Measurements from ENCODE around the gene CYP46A1. TPM values are rescaled to one million over a fixed set of nuclear protein-coding genes. Genes with fewer than 3 reads are reported as not detected.

The CYP46A1 gene
- polyA plus RNA-seq, 2 of the 4 experiments (the other 2 are of a cell fraction) = 0.06 to 0.13 TPM

GRCh38 chr14:99755629-99756603 lies 71.8 kb downstream of the CYP46A1 start (continued):
- no peak for TF ChIP-seq EHMT2 (IDR thresholded peaks at IDR 0.05; ENCODE audit: low read depth)
- no peak for TF ChIP-seq CBX8 (IDR thresholded peaks at IDR 0.05)
- no peak for TF ChIP-seq ZC3H11A (IDR thresholded peaks at IDR 0.05)
- TF ChIP-seq, protein P1, sequence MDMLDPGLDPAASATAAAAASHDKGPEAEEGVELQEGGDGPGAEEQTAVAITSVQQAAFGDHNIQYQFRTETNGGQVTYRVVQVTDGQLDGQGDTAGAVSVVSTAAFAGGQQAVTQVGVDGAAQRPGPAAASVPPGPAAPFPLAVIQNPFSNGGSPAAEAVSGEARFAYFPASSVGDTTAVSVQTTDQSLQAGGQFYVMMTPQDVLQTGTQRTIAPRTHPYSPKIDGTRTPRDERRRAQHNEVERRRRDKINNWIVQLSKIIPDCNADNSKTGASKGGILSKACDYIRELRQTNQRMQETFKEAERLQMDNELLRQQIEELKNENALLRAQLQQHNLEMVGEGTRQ (IDR thresholded peaks at IDR 0.05) = no peak
- no peak for TF ChIP-seq HOXB13 (CRISPR knock-in tag; IDR thresholded peaks at IDR 0.05; ENCODE audit: low read depth)
- TF ChIP-seq POLR2A (IDR thresholded peaks at IDR 0.05; ENCODE audit: low read length) = no peak
- no peak for TF ChIP-seq TP53 (CRISPR knock-in tag; IDR thresholded peaks at IDR 0.05)
- TF ChIP-seq NFE2L2 (conservative IDR thresholded peaks at IDR 0.05; ENCODE audit: low read length) = no peak
- peak; percentile 85 for TF ChIP-seq FOSL2 (IDR thresholded peaks at IDR 0.05)
- peak; percentile 96 for TF ChIP-seq FOSL2 (CRISPR knock-in tag; IDR thresholded peaks at IDR 0.05)
- TF ChIP-seq BHLHE40 (IDR thresholded peaks at IDR 0.05; ENCODE audit: low read depth, low read length) = no peak
- TF ChIP-seq, protein P2, sequence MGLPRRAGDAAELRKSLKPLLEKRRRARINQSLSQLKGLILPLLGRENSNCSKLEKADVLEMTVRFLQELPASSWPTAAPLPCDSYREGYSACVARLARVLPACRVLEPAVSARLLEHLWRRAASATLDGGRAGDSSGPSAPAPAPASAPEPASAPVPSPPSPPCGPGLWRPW (IDR thresholded peaks at IDR 0.05) = no peak
- TF ChIP-seq EP300 (IDR thresholded peaks at IDR 0.05) = peak in 1 of 2 experiments; percentile 51; a peak in 2 of 5 replicates
- peak; percentile 85 for TF ChIP-seq MAX (IDR thresholded peaks at IDR 0.05)
- no peak for TF ChIP-seq TFCP2L1 (CRISPR knock-in tag; IDR thresholded peaks at IDR 0.05)
- TF ChIP-seq BCL3 (IDR thresholded peaks at IDR 0.05) = no peak
- no peak for TF ChIP-seq FOSB (CRISPR knock-in tag; IDR thresholded peaks at IDR 0.05)
- TF ChIP-seq HDAC2 (IDR thresholded peaks at IDR 0.05) = no peak
- TF ChIP-seq GATA3 (IDR thresholded peaks at IDR 0.05; ENCODE audit: borderline replicate concordance) = peak; percentile 70; the same call in 1 of the 2 replicates
- no peak for TF ChIP-seq ZFP36 (IDR thresholded peaks at IDR 0.05; ENCODE audit: borderline replicate concordance, partially characterized antibody)
- no peak for TF ChIP-seq FOXS1 (CRISPR knock-in tag; IDR thresholded peaks at IDR 0.05)
- TF ChIP-seq RARB (CRISPR knock-in tag; IDR thresholded peaks at IDR 0.05) = no peak
- no peak for TF ChIP-seq CBX2 (IDR thresholded peaks at IDR 0.05; ENCODE audit: borderline replicate concordance, low read depth)
- no peak for TF ChIP-seq KDM1A (IDR thresholded peaks at IDR 0.05; ENCODE audit: low read depth)
- TF ChIP-seq E2F6 (IDR thresholded peaks at IDR 0.05; ENCODE audit: borderline replicate concordance, low read depth) = 0 out of 2 replicates have a peak, but pooled peaks have one; percentile 37

DNA sequence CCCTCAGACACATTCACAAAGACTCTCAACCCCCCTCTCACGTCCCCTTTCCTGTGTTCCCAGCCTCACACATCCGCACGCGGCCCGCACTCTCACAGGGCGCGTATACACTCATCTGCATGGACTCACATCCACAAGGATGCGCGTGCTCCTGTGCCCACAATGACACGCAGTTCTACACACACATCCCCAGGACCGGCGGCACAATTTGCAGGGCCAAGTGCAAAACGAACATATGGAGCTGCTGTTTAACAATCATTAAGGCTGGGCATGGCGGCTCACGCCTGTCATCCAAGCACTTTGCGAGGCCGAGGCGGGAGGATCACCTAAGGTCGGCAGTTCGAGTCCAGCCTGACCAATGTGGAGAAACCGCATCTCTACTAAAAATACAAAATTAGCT lies 72.7 kb downstream of the CYP46A1 start:
- POLR2A ChIA-PET = no interaction called here
- Histone ChIP-seq H3K9me3 (no peaks in the 10 kb centered on the region), H3K4me3 (no peak overlapping the region)

More for the DNA sequence above, 72.7 kb downstream of the CYP46A1 start:
- CTCF ChIA-PET = interaction anchor here (2.5 to 20.7 kb wide), 2 partner anchors 23 to 36 kb away, joined by 7 to 263 read pairs; partner anchors contain the start of gene EML1
- Histone ChIP-seq H3K4me1 (peaks cover 79% of the 10 kb centered on the region), H3K4me2 (peak overlapping the region; percentile 65), H3K27ac (peak overlapping the region; percentile 83 to 92)
- no peak for DNase-seq (ENCODE audit: low read depth in 1 of 2, low spot score in 1 of 2)
- no peak for FAIRE-seq
- no peak for ATAC-seq
- no peak for TF ChIP-seq KDM1A (IDR thresholded peaks at IDR 0.05; ENCODE audit: low read depth)
- TF ChIP-seq CEBPB (IDR thresholded peaks at IDR 0.05) = no peak
- TF ChIP-seq FOSL2 (IDR thresholded peaks at IDR 0.05) = no peak
- no peak for TF ChIP-seq FOSL2 (CRISPR knock-in tag; IDR thresholded peaks at IDR 0.05)
- no peak for TF ChIP-seq HEYL (CRISPR knock-in tag; IDR thresholded peaks at IDR 0.05)
- TF ChIP-seq PBX3 (IDR thresholded peaks at IDR 0.05) = no peak
- TF ChIP-seq HOXB13 (CRISPR knock-in tag; IDR thresholded peaks at IDR 0.05; ENCODE audit: low read depth) = no peak
- TF ChIP-seq, protein P1 (IDR thresholded peaks at IDR 0.05) = no peak
- no peak for TF ChIP-seq CBX8 (IDR thresholded peaks at IDR 0.05)
- TF ChIP-seq MAZ (IDR thresholded peaks at IDR 0.05; ENCODE audit: borderline replicate concordance, low read depth, low read length) = no peak
- no peak for TF ChIP-seq JUN (IDR thresholded peaks at IDR 0.05)
- no peak for TF ChIP-seq CBX2 (IDR thresholded peaks at IDR 0.05; ENCODE audit: borderline replicate concordance, low read depth)
- TF ChIP-seq NFE2L2 (conservative IDR thresholded peaks at IDR 0.05; ENCODE audit: low read length) = no peak
- no peak for TF ChIP-seq HDAC2 (IDR thresholded peaks at IDR 0.05)
- no peak for TF ChIP-seq RARB (CRISPR knock-in tag; IDR thresholded peaks at IDR 0.05)
- no peak for TF ChIP-seq RCOR1 (IDR thresholded peaks at IDR 0.05; ENCODE audit: low read depth, low read length)
- TF ChIP-seq EHMT2 (IDR thresholded peaks at IDR 0.05; ENCODE audit: low read depth) = no peak
- no peak for TF ChIP-seq BHLHE40 (IDR thresholded peaks at IDR 0.05; ENCODE audit: low read depth, low read length)
- 91% methylated on average over 21 of the region's 21 CpGs for WGBS (ENCODE audit: missing lambda C conversion rate)
